K562 (cell line): ENCODE data around the gene PHKB. TPM values are rescaled to one million over a fixed set of nuclear protein-coding genes. Genes with fewer than 3 reads are reported as not detected.

Experiments
- ATAC-seq: fragments of 200-7000 bp; cut with Tn5 transposase; 3 replicates; pipeline ENCODE4 v1.9.1; 2020; ENCODE audit warnings: moderate library complexity
- BruUV-seq: library from RNA; stranded (reverse); fragments of 400-500 nt; replicated peaks from 2 replicates; lab custom pipeline; 2021; lab: Mats Ljungman, UMichigan
- CTCF ChIA-PET: fragments of 300-600 bp; formaldehyde crosslinking; extraction: SDS; loops from one replicate; lab custom pipeline; 2021; ENCODE audit warnings: low intra/inter-chr PET ratio; lab: Yijun Ruan, JAX
- POLR2A ChIA-PET: fragments of 300-600, 350-650 bp; sonication (Branson Sonifier 250); formaldehyde crosslinking; extraction: SDS; loops from one replicate; lab custom pipeline; 2021; ENCODE audit warnings: antibody characterized with exemption, inconsistent platforms; lab: Yijun Ruan, JAX
- DNase-seq, 4 experiments: peaks; one replicate each; pipeline versions ENCODE4 v3.0.0 to v3.0.0-alpha.2; 2011 to 2018; ENCODE audit warnings: low spot score in 3 of 4, mixed read lengths in 3 of 4; ENCODE audit errors: extremely low read depth in 1 of 4
- FAIRE-seq: peaks from 2 replicates; lab custom pipeline; 2011; peaks lifted over from hg19 to GRCh38; lab: Jason Lieb, UNC
- H2AFZ ChIP-seq: 2 replicates; pipeline ENCODE4 v1.6.0; 2011; ENCODE audit warnings: low read depth, low read length, control low read depth, inconsistent platforms
- H3K27ac ChIP-seq: fragments of 200-600 bp; 3 replicates; pipeline ENCODE4 v1.8.0; 2011; ENCODE audit warnings: low read depth, mild to moderate bottlenecking, control low read depth, inconsistent platforms, low read length, moderate library complexity, mixed read lengths; ENCODE audit errors: extremely low read depth
- H3K27me3 ChIP-seq, 2 experiments: fragments of 300-600 bp in 1 of 2; 2 replicates in 1 of 2; 3 replicates in 1 of 2; pipeline versions ENCODE4 v1.6.0 to v1.8.0; 2011; ENCODE audit warnings: inconsistent platforms in 2 of 2, low read length in 2 of 2, mild to moderate bottlenecking in 1 of 2, mixed read lengths in 1 of 2, moderate library complexity in 1 of 2; ENCODE audit not compliant: control insufficient read depth in 2 of 2, insufficient read depth in 2 of 2
- H3K36me3 ChIP-seq: fragments of 300-600 bp; 3 replicates; pipeline ENCODE4 v1.8.0; 2011; ENCODE audit warnings: mild to moderate bottlenecking, low read length, inconsistent platforms; ENCODE audit not compliant: control insufficient read depth, insufficient read depth
- H3K4me1 ChIP-seq, 2 experiments: fragments of 200-600 bp in 1 of 2; replicated peaks in 1 of 2; 2 replicates in 1 of 2; 3 replicates in 1 of 2; pipeline versions ENCODE4 v1.5.1 to v1.8.0; 2011; ENCODE audit warnings: inconsistent platforms in 2 of 2, low read length in 2 of 2, mild to moderate bottlenecking in 1 of 2, mixed read lengths in 1 of 2, moderate library complexity in 1 of 2; ENCODE audit not compliant: control insufficient read depth in 2 of 2, insufficient read depth in 2 of 2
- H3K4me2 ChIP-seq: 2 replicates; pipeline ENCODE4 v1.6.1; 2011; ENCODE audit warnings: low read length, control low read depth, inconsistent platforms, mixed read lengths; ENCODE audit not compliant: insufficient read depth
- H3K4me3 ChIP-seq: fragments of 200-600 bp; sonication (generic), shearing (Covaris generic); 2 replicates; pipeline ENCODE4 v1.5.1; 2016; ENCODE audit warnings: control low read depth, inconsistent platforms
- H3K79me2 ChIP-seq: fragments of 200-600 bp; 3 replicates; pipeline ENCODE4 v1.8.0; 2011; ENCODE audit warnings: low read length, inconsistent platforms; ENCODE audit not compliant: control insufficient read depth, insufficient read depth
- H3K9ac ChIP-seq, 2 experiments: 2 replicates each; pipeline versions ENCODE4 v1.6.0 to v1.6.1; 2011; ENCODE audit warnings: low read depth in 2 of 2, low read length in 2 of 2, control low read depth in 1 of 2, inconsistent platforms in 1 of 2, mild to moderate bottlenecking in 1 of 2, mixed read lengths in 1 of 2; ENCODE audit not compliant: insufficient read depth in 1 of 2
- H3K9me1 ChIP-seq: one replicate; pipeline ENCODE4 v1.6.0; 2011; ENCODE audit warnings: inconsistent platforms, mild to moderate bottlenecking, low read length, moderate library complexity; ENCODE audit not compliant: control insufficient read depth, insufficient read depth
- H3K9me3 ChIP-seq: replicated peaks from 2 replicates; pipeline ENCODE4 v1.5.1; 2011; ENCODE audit warnings: low read depth, low read length, inconsistent platforms; ENCODE audit not compliant: control insufficient read depth, insufficient read depth
- H4K20me1 ChIP-seq: replicated peaks from 2 replicates; pipeline ENCODE4 v1.6.1; 2011; ENCODE audit warnings: low read length, inconsistent platforms, mixed read lengths; ENCODE audit not compliant: control insufficient read depth, insufficient read depth
- ASH1L ChIP-seq: fragments of 450-650 bp; IDR thresholded peaks from 2 replicates; pipeline ENCODE4 v1.6.1; 2018; ENCODE audit warnings: borderline replicate concordance, mild to moderate bottlenecking, low read depth; ENCODE audit not compliant: partially characterized antibody
- CCNT2 ChIP-seq: IDR thresholded peaks from 2 replicates; pipeline ENCODE4 v1.6.1; 2011; ENCODE audit warnings: borderline replicate concordance, low read depth, mild to moderate bottlenecking, moderate library complexity, mixed read lengths, low read length; ENCODE audit not compliant: insufficient read length; ENCODE audit errors: extremely low read depth
- ELF4 ChIP-seq: fragments of 450-650 bp; formaldehyde crosslinking; IDR thresholded peaks from 2 replicates; pipeline ENCODE4 v1.4.0; 2022; ENCODE audit warnings: missing genetic modification characterization
- HCFC1 ChIP-seq: IDR thresholded peaks from 2 replicates; pipeline ENCODE4 v1.6.1; 2012; ENCODE audit warnings: low read depth, low read length, improper control_type of control experiment
- NFRKB ChIP-seq: fragments of 450-650 bp; IDR thresholded peaks from 2 replicates; pipeline ENCODE4 v1.6.1; 2016; ENCODE audit warnings: low read depth
- NONO ChIP-seq, 2 experiments: fragments of 200-400 bp in 1 of 2; fragments of 450-650 bp in 1 of 2; formaldehyde crosslinking in 1 of 2; IDR thresholded peaks; 2 replicates each; pipeline ENCODE4 v1.6.1; 2017; ENCODE audit warnings: low read depth in 2 of 2, mild to moderate bottlenecking in 2 of 2, moderate library complexity in 2 of 2, low read length in 1 of 2
- RBM22 ChIP-seq: fragments of 200-400 bp; formaldehyde crosslinking; IDR thresholded peaks from 2 replicates; pipeline ENCODE4 v1.6.1; 2018; ENCODE audit warnings: low read length, low read depth; ENCODE audit not compliant: poor library complexity, severe bottlenecking
- RNF2 ChIP-seq: sonication (generic); IDR thresholded peaks from 2 replicates; pipeline ENCODE4 v1.6.1; 2016
- SIN3A ChIP-seq, 2 experiments: fragments of 150-350 bp in 1 of 2; IDR thresholded peaks; 2 replicates each; pipeline ENCODE4 v1.6.1; 2011 to 2016; ENCODE audit warnings: borderline replicate concordance in 2 of 2, low read depth in 2 of 2, low read length in 2 of 2, mild to moderate bottlenecking in 2 of 2, moderate library complexity in 2 of 2; ENCODE audit not compliant: control insufficient read depth in 1 of 2
- SMARCB1 ChIP-seq: IDR thresholded peaks from 2 replicates; pipeline ENCODE4 v1.6.1; 2011; ENCODE audit warnings: improper control_type of control experiment, low read depth; ENCODE audit not compliant: insufficient read length
- TEAD2 ChIP-seq: fragments of 450-650 bp; IDR thresholded peaks from 2 replicates; pipeline ENCODE4 v1.6.1; 2016; ENCODE audit warnings: missing genetic modification characterization, control low read depth, missing compliant biosample characterization
- THRAP3 ChIP-seq: fragments of 450-650 bp; IDR thresholded peaks from 2 replicates; pipeline ENCODE4 v1.6.1; 2016; ENCODE audit warnings: mild to moderate bottlenecking, inconsistent platforms, borderline replicate concordance
- XRCC3 ChIP-seq: fragments of 450-650 bp; IDR thresholded peaks from 2 replicates; pipeline ENCODE4 v1.6.1; 2017; ENCODE audit warnings: mild to moderate bottlenecking, moderate library complexity
- ZBTB17 ChIP-seq: fragments of 450-650 bp; formaldehyde crosslinking; IDR thresholded peaks from 2 replicates; pipeline ENCODE4 v1.4.0; 2020; ENCODE audit warnings: mild to moderate bottlenecking
- ZNF217 ChIP-seq: sonication (generic); formaldehyde crosslinking; IDR thresholded peaks from 2 replicates; pipeline ENCODE4 v1.8.0; 2022; ENCODE audit warnings: mild to moderate bottlenecking, missing genetic modification reagents
- ZNF561 ChIP-seq: fragments of 450-650 bp; formaldehyde crosslinking; conservative IDR thresholded peaks from 2 replicates; pipeline ENCODE4 v1.4.0; 2020; ENCODE audit warnings: mild to moderate bottlenecking, moderate library complexity
- ZNF668 ChIP-seq: fragments of 250-450 bp; sonication (Bioruptor Pico); IDR thresholded peaks from 2 replicates; pipeline ENCODE4 v1.8.0; 2022; ENCODE audit warnings: mild to moderate bottlenecking, inconsistent platforms
- WGBS: fragments of 100-300 bp; shearing (Covaris generic); methylation state at CpG from one replicate; pipeline ENCODE4 v1.1.6; 2016; ENCODE audit warnings: low coverage, mixed read lengths; ENCODE audit not compliant: insufficient coverage; ENCODE audit errors: missing lambda C conversion rate; 5-methylcytosine and 5-hydroxymethylcytosine counted together
- in situ Hi-C: fragments of 300-500 bp; cut with MboI; formaldehyde crosslinking; loops from 4 replicates; pipeline ENCODE4 v1.15.0; 2018; ENCODE audit warnings: inconsistent platforms, mixed read lengths
- intact Hi-C: fragments of 100-400 bp; cut with micrococcal nuclease; formaldehyde crosslinking; loops from 2 replicates; pipeline ENCODE4 v1.14.2; 2022
- polyA plus RNA-seq, 8 experiments: library from polyadenylated mRNA; depleted of rRNA in 4 of 8; stranded (reverse) in 5 of 8; unstranded in 3 of 8; fragments of >200 nt; fragmentation: Nextera tagmentation in 2 of 8; fragmentation: Illumina TruSeq in 1 of 8; extraction: Ambion mirVana in 2 of 8; extraction: Trizol in 1 of 8; gene quantifications; 2 replicates each; pipeline versions ENCODE4 v1.2.1 to v1.2.3, GENCODE V29; 2011 to 2014; ENCODE audit warnings: inconsistent platforms in 1 of 8, missing spikeins in 1 of 8
- total RNA-seq, 7 experiments: library from RNA; depleted of rRNA in 6 of 7; stranded (reverse); fragments of >200 nt in 6 of 7; fragmentation: Illumina TruSeq in 2 of 7; extraction: Trizol in 2 of 7; gene quantifications; 2 replicates each; pipeline versions ENCODE4 v1.2.1 to v1.2.3, GENCODE V29; 2011 to 2021; ENCODE audit warnings: low replicate concordance in 1 of 7
- TF ChIP-seq, protein P1 (sequence below): fragments of 450-650 bp; conservative IDR thresholded peaks from 2 replicates; pipeline ENCODE4 v1.6.1; 2016; ENCODE audit warnings: missing genetic modification characterization, low read depth, mild to moderate bottlenecking, control low read depth, missing compliant biosample characterization

The PHKB gene
- total and polyA plus RNA-seq, 9 of the 15 experiments (the other 6 are each of a cell fraction or from before 2014, with no cell fraction given), result 24.7 to 92.3 (median 67.0) TPM

DNA sequence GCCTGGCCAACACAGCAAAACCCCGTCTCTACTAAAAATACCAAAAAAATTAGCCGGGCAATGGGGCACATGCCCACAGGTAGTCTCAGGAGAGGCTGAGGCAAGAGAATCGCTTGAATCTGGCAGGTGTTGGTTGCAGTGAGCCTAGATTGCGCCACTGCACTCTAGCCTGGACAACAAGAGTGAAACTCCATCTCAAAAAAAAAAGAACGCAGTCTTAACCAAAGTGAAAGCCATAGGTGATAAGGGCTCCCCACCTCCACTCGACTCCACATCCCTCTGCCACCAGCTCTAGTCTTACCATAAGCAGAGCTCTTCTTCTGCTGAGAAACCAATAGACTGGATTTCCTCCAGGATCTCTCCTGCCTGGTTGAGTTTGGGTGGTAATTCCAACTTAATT lies 266.0 kb downstream of the PHKB start:
- Histone ChIP-seq H3K36me3 (no peaks in the 10 kb centered on the region), H3K4me1 (no peaks in the 10 kb centered on the region), H3K79me2 (no peaks in the 10 kb centered on the region), H4K20me1 (no peaks in the 10 kb centered on the region; the same call in 1 of the 2 replicates), H3K27ac (no peak overlapping the region), H3K9ac (no peak overlapping the region), H3K4me2 (no peak overlapping the region), H2AFZ (no peak overlapping the region), H3K9me1 (no peaks in the 10 kb centered on the region), H3K4me3 (no peak overlapping the region), H3K9me3 (no peaks in the 10 kb centered on the region), H3K27me3 (peaks cover 25 to 35% of the 10 kb centered on the region in 2 experiments; a peak in 3 of 5 replicates)
- 6% methylated on average over 6 of the region's 6 CpGs for WGBS
- POLR2A ChIA-PET, result no interaction called here
- DNase-seq (no peak), ATAC-seq (no peak), FAIRE-seq (no peak)
- TF ChIP-seq TEAD2 (tag) (no peak), ZNF561 (CRISPR knock-in tag) (no peak), ZBTB17 (CRISPR knock-in tag) (no peak), RNF2 (no peak), ELF4 (CRISPR knock-in tag) (no peak), SIN3A (IDR thresholded peaks at IDR 0.05; ENCODE audit: borderline replicate concordance in 2 of 2, control insufficient read depth in 1 of 2, low read depth in 2 of 2, low read length in 2 of 2) (no peak), NFRKB (no peak), SMARCB1 (no peak), HCFC1 (no peak), NONO (IDR thresholded peaks at IDR 0.05; ENCODE audit: low read depth in 2 of 2, low read length in 1 of 2) (no peak), ASH1L (no peak), ZNF217 (CRISPR knock-in tag) (no peak), THRAP3 (no peak), CCNT2 (no peak), XRCC3 (no peak), ZNF668 (CRISPR knock-in tag) (no peak), RBM22 (no peak)
- TF ChIP-seq, protein P1, sequence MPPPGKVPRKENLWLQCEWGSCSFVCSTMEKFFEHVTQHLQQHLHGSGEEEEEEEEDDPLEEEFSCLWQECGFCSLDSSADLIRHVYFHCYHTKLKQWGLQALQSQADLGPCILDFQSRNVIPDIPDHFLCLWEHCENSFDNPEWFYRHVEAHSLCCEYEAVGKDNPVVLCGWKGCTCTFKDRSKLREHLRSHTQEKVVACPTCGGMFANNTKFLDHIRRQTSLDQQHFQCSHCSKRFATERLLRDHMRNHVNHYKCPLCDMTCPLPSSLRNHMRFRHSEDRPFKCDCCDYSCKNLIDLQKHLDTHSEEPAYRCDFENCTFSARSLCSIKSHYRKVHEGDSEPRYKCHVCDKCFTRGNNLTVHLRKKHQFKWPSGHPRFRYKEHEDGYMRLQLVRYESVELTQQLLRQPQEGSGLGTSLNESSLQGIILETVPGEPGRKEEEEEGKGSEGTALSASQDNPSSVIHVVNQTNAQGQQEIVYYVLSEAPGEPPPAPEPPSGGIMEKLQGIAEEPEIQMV (tag), result no peak
- CTCF ChIA-PET, result no interaction called here
- intact Hi-C loops (loop anchor here (10.0 kb wide), 1 partner anchor 58 kb away; no protein-coding TSS in a partner anchor), in situ Hi-C loops (no loop called here)
- BruUV-seq, result no TSS peak
